HG02571 (cell line): ENCODE measurements around the gene DAZL.
A peak's percentile ranks its signal among the peaks of the same experiment; 100 is the strongest.

Experiments
- ATAC-seq: cut with Tn5 transposase; IDR thresholded peaks from one replicate; pipeline ENCODE4 v1.9.1; 2021; ENCODE audit warnings: mild to moderate bottlenecking, moderate library complexity; ENCODE audit not compliant: unreplicated experiment

DAZL gene

GRCh38 chr3:16596352-16597032, 8.7 kb downstream of the DAZL start:
- ATAC-seq = no peak

DNA sequence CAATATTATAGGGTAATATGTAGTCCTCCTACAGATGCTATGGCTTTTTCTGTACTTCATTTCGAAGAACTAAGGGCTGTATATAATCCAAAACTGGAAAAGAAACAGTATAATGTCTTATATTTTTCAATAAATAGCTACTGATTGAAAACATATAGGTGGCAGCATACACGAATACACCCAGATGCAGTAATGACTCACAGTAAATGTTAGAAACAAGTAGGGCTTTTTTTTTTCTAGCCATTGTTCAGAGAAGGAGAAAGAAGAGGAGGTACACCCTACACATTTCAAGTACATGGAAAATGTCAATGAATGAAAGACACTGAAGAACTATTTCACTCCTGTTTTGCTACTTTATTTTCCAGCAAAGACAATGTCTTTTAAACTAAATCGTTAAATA, 9.4 kb downstream of the DAZL start:
- ATAC-seq = no peak

DNA sequence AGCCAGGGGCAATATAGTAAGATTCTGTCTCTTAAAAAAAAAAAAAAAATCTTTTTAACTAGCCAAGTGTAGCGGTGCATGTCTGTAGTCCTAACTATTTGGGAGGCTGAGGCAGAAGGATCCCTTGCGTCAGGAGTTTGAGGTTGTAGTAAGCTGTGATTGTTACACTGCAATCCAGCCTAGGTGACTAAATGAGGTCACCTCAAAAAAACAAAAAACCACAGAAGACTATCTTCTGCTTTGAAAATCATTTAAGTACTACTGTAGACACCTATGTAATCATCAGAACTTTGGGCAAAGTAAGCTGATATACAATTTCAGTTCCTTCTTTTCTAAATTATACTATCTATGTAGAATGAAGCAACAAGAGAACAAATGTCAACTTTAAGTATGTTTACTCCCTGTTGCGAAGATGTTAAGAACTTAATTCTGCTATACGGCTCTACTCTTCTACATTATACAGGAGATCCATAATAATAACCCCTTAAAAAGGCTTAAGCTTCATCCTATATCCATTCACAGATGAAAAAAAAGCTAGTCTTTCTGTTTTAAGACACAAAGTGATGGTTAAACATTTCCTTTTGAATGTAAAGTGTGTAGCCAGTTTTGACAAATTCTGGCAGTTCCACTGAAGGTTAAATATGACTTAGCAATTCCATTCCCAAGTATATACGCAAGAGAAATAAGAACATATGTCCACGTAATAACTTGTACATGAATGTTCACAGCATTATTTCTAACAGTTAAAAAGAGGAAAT, 15.2 kb downstream of the DAZL start:
- peak; percentile 88 for ATAC-seq

- ATAC-seq = no peak
Measured at GRCh38 chr3:16589120-16589519, 16.1 kb downstream of the DAZL start.

GRCh38 chr3:16587681-16588060, 17.6 kb downstream of the DAZL start:
- ATAC-seq = no peak

DNA sequence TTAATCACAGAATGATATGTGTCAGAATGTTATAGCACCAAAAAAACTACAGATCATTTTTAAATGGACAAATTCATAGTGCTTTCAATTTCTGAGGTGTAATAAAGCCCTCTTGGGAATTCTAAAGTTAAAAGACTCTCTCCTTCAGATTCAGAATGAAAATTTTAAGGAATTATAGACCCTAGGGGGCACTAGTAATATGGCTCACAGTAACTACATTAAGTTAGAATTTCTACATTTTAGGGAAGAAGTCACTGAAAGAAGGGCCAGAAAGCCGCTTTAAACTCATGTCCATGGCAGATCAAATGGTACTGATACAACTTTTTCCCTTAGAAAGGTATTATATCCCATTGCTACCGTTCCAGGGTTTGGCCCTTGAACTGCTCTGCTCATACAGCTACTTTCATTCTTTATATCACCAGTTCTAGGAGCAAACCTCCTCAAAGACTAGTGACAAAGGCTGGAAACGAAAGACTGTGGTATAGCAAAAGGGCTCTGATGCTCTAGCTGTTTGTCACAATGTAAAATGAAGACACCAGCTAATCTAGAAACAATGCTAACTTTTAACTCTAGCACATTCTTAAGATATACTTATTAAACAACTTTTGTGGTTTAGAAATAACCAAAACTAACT, 18.1 kb downstream of the DAZL start:
- ATAC-seq = no peak

DNA sequence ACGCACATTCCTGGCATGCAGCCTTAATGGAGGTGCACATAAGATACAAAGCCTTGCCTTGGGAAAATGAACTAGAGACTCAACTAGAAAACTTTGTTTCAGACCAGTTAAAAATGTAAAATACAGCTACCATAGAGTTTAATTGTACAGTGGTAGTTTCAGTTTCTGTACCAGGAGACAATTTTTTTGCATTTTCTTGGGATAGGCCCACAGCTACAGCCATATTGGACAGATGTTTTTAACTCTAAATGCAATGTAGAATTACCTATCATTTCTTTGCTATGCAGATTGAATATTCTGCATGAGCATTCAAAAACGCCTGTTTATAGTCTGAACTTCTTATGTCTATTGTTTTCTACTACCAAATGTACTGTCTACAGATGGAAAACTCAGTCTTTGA, 20.3 kb downstream of the DAZL start:
- no peak for ATAC-seq

GRCh38 chr3:16583551-16583950, 21.7 kb downstream of the DAZL start:
- no peak for ATAC-seq

- no peak for ATAC-seq
Measured at GRCh38 chr3:16570113-16570512, 35.1 kb downstream of the DAZL start.

- no peak for ATAC-seq
Measured at GRCh38 chr3:16568532-16568931, 36.7 kb downstream of the DAZL start.

DNA sequence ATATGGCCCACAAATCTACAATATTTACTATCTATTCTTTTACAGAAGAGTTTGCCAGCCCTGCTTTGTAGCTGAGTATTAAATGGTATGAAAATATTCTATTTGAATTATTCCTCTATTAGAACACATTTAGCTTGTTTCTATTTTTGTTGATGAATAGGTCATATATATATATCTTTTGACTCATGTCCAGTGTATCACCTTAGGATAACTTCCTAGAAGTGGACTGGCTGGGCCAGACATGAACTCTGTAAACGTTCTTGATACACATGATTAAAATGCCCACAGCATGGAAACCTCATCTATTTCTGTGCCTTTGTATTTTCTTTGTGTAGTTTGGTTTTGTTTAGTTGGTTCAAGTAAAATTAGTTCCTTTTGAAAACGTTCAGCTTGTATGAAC, 37.1 kb downstream of the DAZL start:
- ATAC-seq = no peak

DNA sequence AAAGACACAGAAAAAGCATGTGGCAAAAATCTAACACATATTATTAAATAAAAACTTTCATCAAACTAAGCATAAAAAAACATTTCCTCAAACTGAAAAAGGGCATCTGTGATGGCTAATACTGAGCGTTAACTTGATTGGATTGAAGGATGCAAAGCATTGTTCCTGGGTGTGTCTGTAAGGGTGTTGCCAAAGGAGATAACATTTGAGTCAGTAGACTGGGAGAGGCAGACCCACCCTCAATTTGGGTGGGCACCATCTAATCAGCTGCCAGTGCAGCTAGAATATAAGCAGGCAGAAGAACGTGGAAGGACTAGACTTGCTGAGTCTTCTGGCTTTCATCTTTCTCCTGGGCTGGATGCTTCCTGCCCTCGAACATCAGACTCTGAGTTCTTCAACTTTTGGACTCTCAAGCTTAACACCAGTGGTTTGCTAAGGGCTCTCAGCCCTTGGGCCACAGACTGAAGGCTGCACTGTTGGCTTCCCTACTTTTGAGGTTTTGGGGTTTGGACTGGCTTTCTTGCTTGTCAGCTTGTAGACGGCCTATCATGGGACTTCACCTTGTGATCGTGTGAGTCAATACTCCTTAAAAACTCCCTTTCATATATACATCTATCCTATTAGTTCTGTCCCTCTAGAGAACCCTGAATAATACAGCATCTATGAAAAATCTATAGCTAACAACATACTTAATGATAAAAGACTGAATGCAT, 45.4 kb downstream of the DAZL start:
- ATAC-seq = no peak

- ATAC-seq = no peak
Measured at GRCh38 chr3:16554126-16554525, 51.1 kb downstream of the DAZL start.

- no peak for ATAC-seq
Measured at GRCh38 chr3:16552757-16553156, 52.5 kb downstream of the DAZL start.

GRCh38 chr3:16551342-16551976, 53.8 kb downstream of the DAZL start:
- ATAC-seq = no peak

DNA sequence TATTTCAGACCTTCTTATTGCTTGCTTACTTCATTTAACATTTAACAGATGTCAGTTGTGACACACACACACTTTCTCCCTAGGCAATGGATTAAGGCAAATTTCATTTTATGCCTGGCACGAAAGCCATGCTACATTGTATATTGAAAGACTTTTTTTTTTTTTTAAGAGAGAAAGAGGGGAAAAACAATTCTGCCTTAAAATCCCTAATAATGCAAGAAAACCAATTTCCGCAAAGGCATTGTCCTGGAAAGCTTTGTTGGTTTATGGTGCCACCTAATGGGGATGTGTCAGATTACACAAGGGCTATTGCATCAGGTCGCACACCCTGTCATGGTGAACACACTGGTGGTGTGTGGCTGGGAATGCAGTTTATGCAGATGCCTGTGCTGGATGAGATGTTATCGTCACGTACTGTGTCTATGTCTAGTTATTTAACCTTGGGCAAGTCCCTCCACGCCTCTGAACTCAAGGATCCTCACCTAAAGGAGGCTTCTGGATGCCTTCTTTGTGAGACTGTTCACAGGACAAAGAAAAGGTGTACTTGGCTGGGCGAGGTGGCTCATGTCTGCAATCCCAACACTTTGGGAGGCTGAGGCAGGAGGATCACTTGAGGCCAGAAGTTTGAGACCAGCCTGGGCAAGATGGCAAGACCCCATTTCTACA, 54.4 kb downstream of the DAZL start:
- peak; percentile 76 for ATAC-seq

GRCh38 chr3:16550305-16550675, 54.9 kb downstream of the DAZL start:
- ATAC-seq = peak; percentile 29

DNA sequence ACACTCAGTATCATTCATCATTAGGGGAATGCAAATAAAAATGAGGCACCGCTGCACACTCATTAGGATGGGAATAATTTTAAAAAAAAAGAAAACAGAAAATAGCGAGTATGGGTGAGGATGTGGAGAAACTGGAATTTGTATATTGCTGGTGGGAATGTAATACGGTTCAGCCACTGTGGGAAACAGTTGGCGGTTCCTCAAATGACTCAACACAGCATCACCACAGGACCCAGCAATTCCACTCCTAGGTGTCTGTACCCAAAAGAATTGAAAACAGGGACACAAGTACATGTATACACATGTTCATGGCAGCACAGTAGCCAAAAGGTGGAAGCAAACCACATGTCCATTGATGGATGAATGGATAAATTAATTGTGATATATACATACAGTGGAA, 56.5 kb downstream of the DAZL start:
- no peak for ATAC-seq

GRCh38 chr3:16547561-16548357, 57.5 kb downstream of the DAZL start:
- no peak for ATAC-seq
